GM10248 (cell line): ENCODE results near the gene NRDC.
"Not testable (repeated sequence)": the region's sequence is repeated elsewhere in the genome, so short reads cannot be mapped to it uniquely, and the experiment has no call there.

Source experiments
- CTCF ChIA-PET: fragments of 300-600 bp; sonication (Branson Sonifier 250); formaldehyde crosslinking; extraction: SDS; loops from one replicate; lab custom pipeline; 2021; ENCODE audit warnings: antibody characterized with exemption; lab: Yijun Ruan, JAX
- POLR2A ChIA-PET: fragments of 350-650 bp; sonication (Branson Sonifier 250); formaldehyde crosslinking; extraction: SDS; loops from one replicate; lab custom pipeline; 2020; ENCODE audit warnings: antibody characterized with exemption; lab: Yijun Ruan, JAX
- DNase-seq: peaks from one replicate; pipeline ENCODE4 v3.0.0; 2012; ENCODE audit errors: extremely low spot score
- CTCF ChIP-seq: IDR thresholded peaks from 2 replicates; pipeline ENCODE4 v1.5.1; 2012; ENCODE audit warnings: mild to moderate bottlenecking, low read depth; ENCODE audit errors: extremely low read depth, missing control alignments, control extremely low read depth

The NRDC gene

GRCh38 chr1:51839094-51839493 is 39.4 kb downstream of the NRDC start:
- TF ChIP-seq CTCF, result no peak
- ChIA-PET POLR2A (no interaction called here), CTCF (interaction anchor here (1.0 to 2.8 kb wide), 6 partner anchors 16 to 70 kb away, joined by 3 to 9 read pairs (median 4); no protein-coding TSS in a partner anchor)
- no peak for DNase-seq

- no peak for TF ChIP-seq CTCF
- ChIA-PET POLR2A (no interaction called here), CTCF (interaction anchor here (1.3 to 2.8 kb wide), 2 partner anchors 9 to 37 kb away, joined by 4 to 14 read pairs; no protein-coding TSS in a partner anchor)
- DNase-seq, result no peak
Measured at GRCh38 chr1:51837243-51837642, 41.3 kb downstream of the NRDC start.

GRCh38 chr1:51833700-51834099 is 44.8 kb downstream of the NRDC start:
- POLR2A ChIA-PET, result no interaction called here
- DNase-seq, result no peak
- no peak for TF ChIP-seq CTCF
- CTCF ChIA-PET, result interaction anchor here (1.3 to 1.6 kb wide), 2 partner anchors 8 to 22 kb away, joined by 3 to 4 read pairs; no protein-coding TSS in a partner anchor

GRCh38 chr1:51829058-51829457 is 49.5 kb downstream of the NRDC start:
- ChIA-PET POLR2A (no interaction called here), CTCF (no interaction called here)
- TF ChIP-seq CTCF, result no peak
- no peak for DNase-seq

GRCh38 chr1:51819810-51820209 is 58.7 kb downstream of the NRDC start:
- POLR2A ChIA-PET, result no interaction called here
- CTCF ChIA-PET, result no interaction called here
- DNase-seq, result no peak
- TF ChIP-seq CTCF, result no peak

GRCh38 chr1:51819021-51819420 is 59.5 kb downstream of the NRDC start:
- DNase-seq, CTCF ChIA-PET: not testable (repeated sequence)
- POLR2A ChIA-PET, result interaction anchor here (0.6 kb wide), 1 partner anchor 423 kb away, joined by 8 read pairs; no protein-coding TSS in a partner anchor

GRCh38 chr1:51818487-51818886 is 60.0 kb downstream of the NRDC start:
- TF ChIP-seq CTCF, result no peak
- DNase-seq, result no peak
- POLR2A ChIA-PET, result no interaction called here
- CTCF ChIA-PET, result no interaction called here
